Activated CD4-positive, alpha-beta T cell treated with anti-CD3 and anti-CD28 coated beads, Interleukin-2, amount 50 U/mL, for 48 hours (primary cell): ENCODE results near the gene AMACR.
"Not testable (repeated sequence)": the region's sequence is repeated elsewhere in the genome, so short reads cannot be mapped to it uniquely, and the experiment has no call there.

ENCODE experiments used
- DNase-seq, 2 experiments: peaks; one replicate each; pipeline ENCODE4 v3.0.0-alpha.2; 2020

The AMACR gene

DNA sequence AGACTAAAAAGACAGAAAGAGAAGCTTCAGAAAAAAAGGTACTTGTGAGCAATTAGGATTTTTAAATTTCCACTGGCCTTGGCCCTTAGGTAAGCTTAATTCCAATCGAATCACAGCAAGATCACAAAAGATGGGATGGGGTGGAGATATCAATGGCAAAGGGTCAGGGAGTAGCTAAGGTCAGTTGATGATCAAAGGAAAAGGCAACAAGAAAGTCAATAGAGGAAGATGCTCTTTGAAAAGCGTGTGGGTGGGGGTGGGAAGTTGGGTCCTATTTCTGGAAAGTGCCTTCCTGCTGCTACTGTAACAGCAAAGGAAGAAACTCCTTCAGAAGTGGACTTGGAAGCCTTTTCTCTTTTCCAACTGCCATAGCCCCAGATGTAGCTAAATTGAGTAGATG is 27.9 kb upstream of the AMACR start:
- no peak for DNase-seq

- DNase-seq = no peak
Observed at GRCh38 chr5:34034534-34035327, 26.9 kb upstream of the AMACR start.

DNA sequence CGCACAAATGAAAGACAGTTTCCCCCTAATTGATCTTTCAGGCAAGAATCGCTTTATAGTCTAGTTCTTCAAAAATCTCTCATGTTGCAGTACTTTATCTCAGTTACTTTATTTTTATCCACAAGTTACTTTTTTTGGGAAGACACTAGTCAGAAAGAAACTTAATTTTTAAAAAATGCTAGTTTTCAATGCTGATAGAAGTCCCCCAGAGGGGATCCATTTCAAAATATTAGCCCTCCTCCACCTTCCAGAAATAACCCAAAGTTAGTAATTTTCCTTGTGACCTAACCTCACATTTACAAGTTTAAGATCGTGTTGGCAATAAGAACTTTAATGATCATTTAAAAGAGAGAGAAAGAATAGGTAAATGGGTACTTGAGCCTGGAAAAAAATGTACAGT is 24.1 kb upstream of the AMACR start:
- no peak for DNase-seq

DNA sequence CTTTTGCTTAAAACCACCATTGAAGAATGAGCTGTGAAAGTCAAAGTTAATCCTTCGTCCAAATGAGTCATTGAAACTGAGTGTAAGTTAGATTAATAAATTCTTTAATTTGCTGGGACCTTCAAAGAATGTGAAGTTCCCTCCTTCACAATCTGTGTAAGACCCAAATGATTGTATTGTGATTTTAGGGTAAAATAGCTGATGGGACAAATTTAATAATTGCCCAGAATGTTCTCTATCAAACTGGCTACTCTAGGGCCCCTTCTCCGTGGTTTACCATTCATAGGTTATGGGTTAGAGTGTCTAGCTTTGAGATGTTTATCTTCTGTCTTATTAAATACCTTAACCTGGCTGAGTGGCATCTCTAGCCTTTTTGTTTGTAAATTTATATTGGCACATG is 23.3 kb upstream of the AMACR start:
- no peak for DNase-seq

DNA sequence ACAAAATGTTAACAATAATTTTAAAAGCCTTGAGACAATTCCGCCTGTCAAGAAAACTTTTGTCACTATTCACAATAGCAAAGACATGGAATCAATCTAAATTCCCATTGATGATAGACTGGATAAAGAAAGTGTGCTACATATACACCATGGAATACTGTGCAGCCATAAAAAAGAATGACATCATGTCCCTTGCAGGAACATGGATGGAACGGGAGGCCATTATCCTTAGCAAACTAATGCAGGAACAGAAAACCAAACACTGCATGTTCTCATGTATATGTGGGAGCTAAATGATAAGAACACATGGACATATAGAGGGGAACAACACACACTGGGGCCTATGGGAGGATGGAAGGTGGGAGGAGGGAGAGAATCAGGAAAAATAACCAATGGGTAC is 22.7 kb upstream of the AMACR start:
- not testable (repeated sequence) for DNase-seq

DNA sequence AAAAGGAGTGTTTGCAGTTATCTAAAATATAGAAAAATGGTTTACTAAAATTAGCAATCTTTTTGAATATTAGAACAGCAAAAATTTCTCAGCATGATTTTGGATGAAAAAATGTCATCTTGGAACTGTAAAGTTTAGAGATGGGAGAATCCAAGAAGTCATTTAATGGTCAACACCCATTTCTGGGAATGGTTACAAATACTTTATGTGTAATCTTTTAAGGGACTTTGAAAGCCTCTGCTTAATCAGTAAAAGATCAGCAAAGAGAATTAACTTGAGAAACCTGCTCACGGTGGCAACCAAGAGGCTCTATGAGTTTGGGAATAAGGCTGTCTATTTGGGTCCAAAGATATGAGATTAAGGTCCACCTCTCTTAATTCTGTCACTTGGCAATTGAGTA is 22.2 kb upstream of the AMACR start:
- no peak for DNase-seq

DNA sequence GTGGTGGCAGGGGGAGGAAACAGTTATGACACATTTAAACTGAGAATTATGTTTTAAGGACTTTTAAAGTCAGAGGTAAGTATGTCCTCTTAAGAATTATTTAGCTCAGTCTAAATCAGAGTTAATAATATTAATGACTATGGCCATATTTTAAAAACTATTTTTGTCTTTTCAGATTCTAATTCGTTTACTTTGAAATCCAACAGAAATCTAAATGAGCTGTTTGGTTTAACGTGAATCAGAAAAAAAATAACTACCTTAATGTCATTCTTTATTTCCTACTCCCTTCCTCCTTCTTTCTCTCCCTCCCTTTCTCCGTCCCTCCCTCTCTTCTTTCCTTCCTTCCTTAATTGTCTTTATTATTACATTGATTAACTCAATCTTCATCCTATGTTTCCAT is 20.5 kb upstream of the AMACR start:
- no peak for DNase-seq

GRCh38 chr5:34026089-34026761 is 18.4 kb upstream of the AMACR start:
- no peak for DNase-seq

- peak; percentile 38 to 66 for DNase-seq
Observed at GRCh38 chr5:34022121-34022705, 14.4 kb upstream of the AMACR start.

DNA sequence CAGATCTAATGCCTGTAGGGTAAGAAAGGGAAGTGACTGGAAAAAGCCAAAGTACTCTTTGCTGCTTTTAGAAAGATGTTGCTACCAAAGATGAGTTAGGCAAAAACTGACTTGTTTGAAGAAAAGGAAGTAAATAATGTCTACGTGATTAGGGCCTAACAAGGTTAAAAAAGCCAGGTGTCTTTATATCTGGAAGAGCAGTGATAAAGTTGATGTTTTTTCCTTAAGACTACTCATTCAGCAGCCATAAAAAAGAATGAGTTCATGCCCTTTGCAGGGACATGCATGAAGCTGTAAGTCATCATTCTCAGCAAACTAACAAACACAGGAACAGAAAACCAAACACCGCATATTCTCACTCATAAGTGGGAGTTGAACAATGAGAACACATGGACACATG is 13.5 kb upstream of the AMACR start:
- no peak for DNase-seq

DNA sequence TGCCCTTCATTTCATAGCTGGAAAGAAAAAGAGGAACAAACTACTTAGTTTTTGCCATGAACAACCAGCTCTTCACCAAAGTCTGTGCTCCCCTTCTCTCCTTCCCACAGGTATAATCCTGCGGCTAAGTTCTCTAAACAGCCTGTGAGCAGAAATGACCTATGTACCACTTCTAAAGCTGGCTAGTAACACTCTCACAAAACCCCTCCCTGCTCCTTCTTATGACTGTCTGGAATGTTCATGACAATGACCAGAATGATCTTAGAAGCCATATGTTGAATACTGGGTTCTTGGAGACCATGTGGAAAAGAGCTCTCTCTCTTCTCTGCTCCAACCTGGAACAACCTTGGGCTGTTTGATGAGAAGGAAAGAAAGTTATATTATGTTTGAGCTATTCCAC is 12.9 kb upstream of the AMACR start:
- no peak for DNase-seq

DNA sequence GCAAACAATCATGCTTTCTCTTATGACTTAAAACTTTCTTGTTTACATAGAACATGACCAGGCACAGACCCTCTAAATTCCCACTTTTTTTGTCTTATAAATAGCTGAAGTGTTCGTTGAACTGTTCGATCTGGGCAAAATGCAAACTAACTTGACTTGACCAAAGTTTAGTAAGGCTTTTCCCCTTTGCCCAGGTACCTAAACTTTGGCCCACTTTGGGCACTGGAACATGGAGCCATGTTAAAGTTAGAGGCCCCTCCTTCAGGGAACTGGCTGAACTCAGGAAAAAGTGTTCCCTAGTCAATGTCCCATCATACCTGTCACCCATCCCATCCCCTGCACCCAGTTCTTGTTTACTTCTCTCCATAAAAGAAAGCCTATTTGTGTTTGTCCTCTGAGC is 9.4 kb upstream of the AMACR start:
- DNase-seq = no peak

DNA sequence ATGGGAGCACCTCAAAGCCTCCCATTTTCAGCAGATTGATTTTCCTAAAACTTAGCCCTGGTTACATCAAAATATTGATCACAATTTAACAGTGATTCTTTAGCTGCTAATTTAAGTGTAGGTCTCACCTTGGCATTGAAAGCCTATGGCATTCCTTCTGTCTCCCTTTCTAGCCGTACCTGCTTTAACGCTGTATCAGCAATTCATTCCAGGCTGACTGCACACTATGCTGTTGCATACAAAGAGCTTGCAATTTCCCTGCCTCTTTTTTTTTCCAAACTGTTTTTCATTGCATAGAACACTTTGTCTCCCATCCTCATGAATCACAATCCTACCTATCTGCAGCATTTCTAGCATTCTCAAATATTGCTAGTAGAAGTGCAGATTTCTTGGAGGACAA is 8.9 kb upstream of the AMACR start:
- DNase-seq = no peak

DNA sequence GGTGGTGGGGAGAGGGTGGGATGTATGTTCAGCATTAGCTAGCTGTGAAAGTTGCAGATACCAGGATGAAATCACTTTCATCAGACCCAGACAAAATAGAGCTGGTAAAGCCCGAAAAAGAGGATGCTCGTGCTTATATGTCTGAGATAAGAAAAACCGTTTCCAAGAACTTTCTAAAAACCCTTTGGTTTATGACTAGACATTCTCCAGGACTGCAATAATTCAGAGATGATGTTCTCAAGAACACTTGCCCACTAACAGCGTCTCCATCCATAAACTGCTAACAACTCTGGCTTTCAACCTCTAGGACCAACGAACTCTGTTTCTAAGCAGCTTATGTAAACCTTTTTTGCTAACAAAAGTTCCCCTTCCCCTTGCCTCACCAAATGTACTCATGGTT is 8.4 kb upstream of the AMACR start:
- DNase-seq = no peak

DNA sequence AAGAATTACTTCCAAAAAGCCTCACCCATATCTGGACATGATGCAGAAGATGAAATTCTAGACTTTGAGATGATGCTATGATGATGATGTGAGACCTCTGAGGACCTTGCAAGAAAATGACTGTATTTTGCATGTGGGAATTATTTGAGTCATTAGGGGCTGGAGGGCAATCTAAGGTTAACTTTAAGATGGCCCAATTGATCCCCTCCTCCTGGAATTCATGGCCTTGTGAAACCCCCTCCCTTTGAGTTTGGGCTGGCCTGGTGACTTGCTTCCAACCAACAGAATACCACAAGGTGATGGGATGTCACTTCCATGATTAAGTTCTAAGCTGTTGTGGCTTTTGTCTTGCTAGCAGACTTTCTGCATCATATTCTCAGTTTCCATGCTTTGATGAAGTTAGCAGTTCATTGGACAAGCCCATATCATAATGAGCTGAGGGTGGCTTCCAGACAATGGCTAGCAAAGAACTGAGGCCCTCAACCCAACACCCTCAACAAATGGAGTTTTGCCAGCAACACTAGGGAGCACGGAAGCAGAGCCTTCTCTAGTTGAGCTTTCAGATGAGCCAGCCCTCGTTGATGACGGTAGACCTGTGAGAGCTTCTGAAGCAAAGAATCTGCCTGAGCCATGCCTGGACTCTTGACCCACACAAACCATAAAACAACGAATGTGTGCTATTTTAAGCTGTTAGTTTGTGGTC is 7.4 kb upstream of the AMACR start:
- peak; percentile 27 to 47 for DNase-seq

- no peak for DNase-seq
Observed at GRCh38 chr5:34014626-34015025, 6.8 kb upstream of the AMACR start.

GRCh38 chr5:34013547-34013946 is 5.7 kb upstream of the AMACR start:
- no peak for DNase-seq

- DNase-seq = no peak
Observed at GRCh38 chr5:34012791-34013190, 4.9 kb upstream of the AMACR start.

- no peak for DNase-seq
Observed at GRCh38 chr5:34011536-34011935, 3.7 kb upstream of the AMACR start.

DNA sequence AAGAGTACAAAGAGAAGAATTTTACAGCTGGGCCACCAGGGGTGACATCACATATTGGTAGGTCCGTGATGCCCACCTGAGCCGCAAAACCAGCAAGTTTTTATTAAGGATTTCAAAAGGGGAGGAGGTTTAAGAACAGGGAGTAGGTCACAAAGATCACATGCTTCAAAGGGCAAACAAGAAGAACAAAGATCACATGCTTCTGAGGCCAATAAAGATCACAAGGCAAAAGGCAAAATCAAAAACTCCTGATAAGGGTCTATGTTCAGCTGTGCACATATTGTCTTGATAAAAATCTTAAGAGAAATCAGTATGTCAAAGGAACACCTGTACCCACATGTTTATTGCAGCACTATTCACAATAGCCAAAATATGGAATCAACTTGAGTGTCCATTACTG is 2.3 kb upstream of the AMACR start:
- DNase-seq = not testable (repeated sequence)

GRCh38 chr5:34009610-34010009 is 1.8 kb upstream of the AMACR start:
- DNase-seq = no peak

GRCh38 chr5:34008802-34009201 is 952 bp upstream of the AMACR start:
- no peak for DNase-seq

DNA sequence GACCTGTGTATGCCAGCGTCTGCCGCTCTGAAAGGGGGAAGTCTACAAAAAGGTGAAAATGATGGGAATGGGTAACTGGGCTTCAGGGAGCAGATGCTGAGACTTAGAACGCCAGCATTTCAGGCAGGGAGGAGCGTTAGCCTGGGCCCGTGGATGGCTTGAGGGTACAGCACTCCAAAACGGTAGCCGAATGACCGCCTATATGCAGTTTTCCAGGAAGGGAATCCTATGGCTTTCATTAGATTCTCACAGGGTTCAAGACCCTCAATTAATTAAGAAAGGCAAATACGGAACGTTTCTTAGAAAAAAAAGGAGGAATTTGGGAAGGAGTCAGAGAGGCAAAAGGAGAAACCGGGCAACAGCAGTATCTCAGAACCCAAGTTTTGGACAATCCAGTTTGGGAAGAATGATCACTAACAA is 639 bp downstream of the AMACR start:
- peak in 1 of 2 experiments; percentile 11 for DNase-seq

DNA sequence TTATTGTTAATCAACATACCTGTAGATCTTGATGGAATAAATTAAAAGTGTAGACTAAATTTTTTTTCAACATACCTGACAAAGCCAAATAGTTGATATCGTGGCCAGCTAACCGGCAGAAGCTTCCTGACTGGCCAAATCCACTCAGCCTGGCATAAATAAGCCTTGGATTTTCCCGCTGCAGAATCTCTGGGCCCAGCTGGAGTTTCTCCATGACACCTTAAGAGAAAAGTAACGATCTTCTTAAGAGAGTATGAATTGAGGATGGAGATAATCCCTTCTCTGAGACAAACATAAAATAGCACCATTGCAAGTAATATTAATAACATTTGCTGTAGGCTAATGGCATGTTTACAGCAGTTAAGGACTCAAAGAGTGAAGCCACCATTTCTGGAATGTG is 2.2 kb downstream of the AMACR start:
- no peak for DNase-seq
